Karpas-422 (cell line): ENCODE measurements around the gene KRT72. TPM values are rescaled to one million over a fixed set of nuclear protein-coding genes. Genes with fewer than 3 reads are reported as not detected.

Source experiments
- DNase-seq: peaks from one replicate; pipeline ENCODE4 v3.0.0-alpha.2; 2015
- H2AFZ ChIP-seq: fragments of 200-600 bp; sonication (generic); 2 replicates; pipeline ENCODE4 v1.6.1; 2014; ENCODE audit warnings: antibody characterized with exemption, low read length, mixed read lengths
- H3K27ac ChIP-seq: fragments of 200-600 bp; sonication (generic); 2 replicates; pipeline ENCODE4 v1.5.1; 2014; ENCODE audit warnings: mild to moderate bottlenecking, low read length, moderate library complexity
- H3K27me3 ChIP-seq: fragments of 200-600 bp; sonication (generic); 2 replicates; pipeline ENCODE4 v1.6.1; 2014; ENCODE audit warnings: low read length, mixed read lengths
- H3K36me3 ChIP-seq: fragments of 200-600 bp; sonication (generic); 2 replicates; pipeline ENCODE4 v1.6.1; 2014; ENCODE audit warnings: low read length, mixed read lengths; ENCODE audit not compliant: insufficient read depth
- H3K4me1 ChIP-seq: fragments of 200-600 bp; sonication (generic); 2 replicates; pipeline ENCODE4 v1.6.1; 2014; ENCODE audit warnings: mild to moderate bottlenecking, low read length, mixed read lengths
- H3K4me2 ChIP-seq: fragments of 200-600 bp; sonication (generic); 2 replicates; pipeline ENCODE4 v1.6.1; 2014; ENCODE audit warnings: low read length, low read depth, mild to moderate bottlenecking; ENCODE audit not compliant: poor library complexity, severe bottlenecking
- H3K4me3 ChIP-seq: fragments of 200-600 bp; sonication (generic); 2 replicates; pipeline ENCODE4 v1.5.1; 2014; ENCODE audit warnings: mild to moderate bottlenecking, antibody characterized with exemption, low read length, mixed read lengths
- H3K79me2 ChIP-seq: fragments of 200-600 bp; sonication (generic); 2 replicates; pipeline ENCODE4 v1.6.1; 2014; ENCODE audit warnings: mild to moderate bottlenecking, low read length, mixed read lengths
- H3K9ac ChIP-seq: fragments of 200-600 bp; sonication (generic); 2 replicates; pipeline ENCODE4 v1.6.0; 2014; ENCODE audit warnings: low read length
- H3K9me2 ChIP-seq: fragments of 200-600 bp; sonication (generic), shearing (Covaris generic); replicated peaks from 2 replicates; pipeline ENCODE4 v1.6.0; 2014; ENCODE audit warnings: mild to moderate bottlenecking, low read length, moderate library complexity; ENCODE audit not compliant: insufficient read depth
- H3K9me3 ChIP-seq: fragments of 300-700, 200-600 bp; sonication (generic); 2 replicates; pipeline ENCODE4 v1.6.1; 2014; ENCODE audit warnings: low read length, mixed read lengths
- H4K20me1 ChIP-seq: fragments of 200-600 bp; sonication (generic); 2 replicates; pipeline ENCODE4 v1.6.1; 2014; ENCODE audit warnings: mild to moderate bottlenecking, antibody characterized with exemption, low read length, low read depth; ENCODE audit not compliant: insufficient read depth
- total RNA-seq: library from RNA; depleted of rRNA; stranded (reverse); fragments of >200 nt; shearing (Covaris generic); gene quantifications from 2 replicates; pipeline ENCODE4 v1.2.3, GENCODE V29; 2014; ENCODE audit warnings: low replicate concordance

The KRT72 gene
- total RNA-seq, 1 experiment from 2014 or later = not detected

DNA sequence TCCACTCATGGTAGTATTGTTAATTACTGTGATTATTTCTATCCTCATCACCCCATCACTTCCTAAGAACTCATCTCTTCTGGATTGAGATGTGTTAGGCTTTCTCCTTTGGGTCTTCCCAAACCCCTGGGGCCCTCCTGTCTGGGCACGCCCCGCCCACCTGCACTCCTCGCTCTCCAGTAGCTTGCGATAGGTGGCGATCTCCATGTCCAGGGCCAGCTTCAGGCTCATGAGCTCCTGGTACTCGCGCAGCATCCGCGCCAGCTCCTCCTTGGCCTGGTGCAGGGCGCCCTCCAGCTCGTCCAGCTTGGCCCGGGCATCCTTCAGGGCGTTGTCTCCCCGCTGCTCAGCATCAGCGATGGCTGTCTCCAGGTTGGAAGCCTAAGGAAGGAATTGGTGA lies 55.1 kb downstream of the KRT72 start:
- Histone ChIP-seq H3K4me2 (no peak overlapping the region), H3K9me3 (no peaks in the 10 kb centered on the region), H3K27ac (no peak overlapping the region), H3K79me2 (no peaks in the 10 kb centered on the region), H3K9ac (no peak overlapping the region), H3K4me3 (no peak overlapping the region), H4K20me1 (no peaks in the 10 kb centered on the region), H3K4me1 (no peaks in the 10 kb centered on the region), H3K27me3 (no peaks in the 10 kb centered on the region), H2AFZ (no peak overlapping the region), H3K9me2 (no peaks in the 10 kb centered on the region), H3K36me3 (no peaks in the 10 kb centered on the region)
- no peak for DNase-seq

DNA sequence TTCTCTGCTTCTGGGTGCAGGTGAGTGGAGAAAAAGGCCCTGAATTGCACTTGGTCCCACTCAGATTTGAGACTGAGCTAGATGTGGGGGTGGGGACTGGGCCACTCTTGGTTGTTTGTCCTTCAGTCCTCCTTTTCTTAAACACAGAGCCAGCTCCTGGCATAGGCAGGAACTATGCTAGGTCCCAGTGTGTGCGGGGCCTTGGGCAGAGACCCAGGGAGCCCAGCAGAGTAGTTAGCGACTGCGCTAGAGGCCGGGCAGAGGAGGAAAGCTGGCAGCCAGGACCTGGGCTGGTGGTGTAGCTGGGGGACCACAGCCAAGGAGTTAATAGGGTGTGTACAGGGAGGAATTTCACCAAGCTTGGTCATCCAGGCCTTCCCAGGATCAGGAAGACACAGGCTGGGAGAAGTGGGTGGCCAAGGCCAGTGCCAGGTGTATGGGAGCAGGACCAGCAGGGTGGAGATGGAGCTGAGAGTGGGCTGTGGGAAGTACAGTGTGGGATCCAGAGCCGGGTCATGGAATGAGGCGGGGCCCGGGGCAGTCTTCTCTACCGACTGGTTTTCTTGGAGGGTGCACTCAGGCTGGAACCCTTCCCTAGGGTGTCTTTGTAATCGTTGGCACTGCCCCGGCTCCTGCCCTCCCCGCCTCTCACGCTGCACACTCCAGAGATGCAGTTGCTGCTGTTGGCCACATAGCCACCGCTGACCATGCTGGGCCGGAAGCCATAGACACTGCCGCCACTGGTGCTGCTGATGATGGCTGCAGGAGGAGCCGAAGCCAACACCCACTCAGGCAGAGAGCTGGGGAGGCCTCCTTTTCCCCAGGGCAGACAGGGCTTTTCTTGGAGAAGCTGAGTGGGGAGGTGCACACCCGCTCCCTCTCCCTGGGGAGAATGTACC lies 57.0 kb downstream of the KRT72 start:
- H3K9ac ChIP-seq = no peak overlapping the region
- H3K4me1 ChIP-seq = no peaks in the 10 kb centered on the region
- no peaks in the 10 kb centered on the region for H3K79me2 ChIP-seq
- H3K9me2 ChIP-seq = no peaks in the 10 kb centered on the region
- H3K27ac ChIP-seq = no peak overlapping the region
- H4K20me1 ChIP-seq = no peaks in the 10 kb centered on the region
- no peak overlapping the region for H3K4me2 ChIP-seq
- H3K9me3 ChIP-seq = no peaks in the 10 kb centered on the region
- H3K4me3 ChIP-seq = no peak overlapping the region
- no peak overlapping the region for H2AFZ ChIP-seq
- no peaks in the 10 kb centered on the region for H3K36me3 ChIP-seq
- H3K27me3 ChIP-seq = no peaks in the 10 kb centered on the region
- no peak for DNase-seq

- Histone ChIP-seq H3K9ac (no peak overlapping the region), H3K4me1 (no peaks in the 10 kb centered on the region), H2AFZ (no peak overlapping the region), H3K9me2 (no peaks in the 10 kb centered on the region), H4K20me1 (no peaks in the 10 kb centered on the region), H3K27ac (no peak overlapping the region), H3K79me2 (no peaks in the 10 kb centered on the region), H3K4me3 (no peak overlapping the region), H3K36me3 (no peaks in the 10 kb centered on the region), H3K9me3 (no peaks in the 10 kb centered on the region), H3K4me2 (no peak overlapping the region), H3K27me3 (no peaks in the 10 kb centered on the region)
- DNase-seq = no peak
Observed at GRCh38 chr12:52542785-52543318, 58.4 kb downstream of the KRT72 start.

GRCh38 chr12:52542157-52542556 lies 59.1 kb downstream of the KRT72 start:
- no peak overlapping the region for H3K9ac ChIP-seq
- H3K9me3 ChIP-seq = no peaks in the 10 kb centered on the region
- H3K4me3 ChIP-seq = no peak overlapping the region
- no peak overlapping the region for H2AFZ ChIP-seq
- H3K9me2 ChIP-seq = no peaks in the 10 kb centered on the region
- no peaks in the 10 kb centered on the region for H3K36me3 ChIP-seq
- no peaks in the 10 kb centered on the region for H3K27me3 ChIP-seq
- no peaks in the 10 kb centered on the region for H3K79me2 ChIP-seq
- no peak for DNase-seq
- H3K27ac ChIP-seq = no peak overlapping the region
- no peak overlapping the region for H3K4me2 ChIP-seq
- H4K20me1 ChIP-seq = no peaks in the 10 kb centered on the region
- H3K4me1 ChIP-seq = no peaks in the 10 kb centered on the region

DNA sequence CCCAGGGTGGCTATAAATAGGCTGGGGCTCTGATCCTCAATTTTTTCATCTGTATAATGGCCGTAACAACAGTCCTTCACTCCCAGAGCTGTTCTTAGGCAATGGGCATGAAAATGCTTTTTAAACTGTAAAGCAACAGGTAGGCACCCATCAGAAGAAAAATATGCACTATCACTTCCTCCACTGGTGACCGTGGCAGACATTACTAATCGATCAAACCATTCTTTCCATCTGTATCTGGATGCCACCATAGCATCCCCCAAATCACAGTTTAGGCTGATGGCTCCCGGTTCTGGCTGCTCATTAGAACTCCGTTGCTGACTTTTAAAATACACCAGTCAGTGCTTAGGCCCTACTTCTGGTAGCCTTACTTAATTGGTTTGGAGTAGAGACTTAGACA lies 59.6 kb downstream of the KRT72 start:
- H3K4me3 ChIP-seq = no peak overlapping the region
- H4K20me1 ChIP-seq = no peaks in the 10 kb centered on the region
- no peaks in the 10 kb centered on the region for H3K79me2 ChIP-seq
- no peak overlapping the region for H3K27ac ChIP-seq
- no peak overlapping the region for H3K4me2 ChIP-seq
- H2AFZ ChIP-seq = no peak overlapping the region
- H3K9me2 ChIP-seq = no peaks in the 10 kb centered on the region
- H3K27me3 ChIP-seq = no peaks in the 10 kb centered on the region
- no peak overlapping the region for H3K9ac ChIP-seq
- no peaks in the 10 kb centered on the region for H3K36me3 ChIP-seq
- no peaks in the 10 kb centered on the region for H3K4me1 ChIP-seq
- DNase-seq = no peak
- no peaks in the 10 kb centered on the region for H3K9me3 ChIP-seq

GRCh38 chr12:52540531-52540930 lies 60.7 kb downstream of the KRT72 start:
- Histone ChIP-seq H3K79me2 (no peaks in the 10 kb centered on the region), H3K9me3 (no peaks in the 10 kb centered on the region), H3K27me3 (no peaks in the 10 kb centered on the region), H3K27ac (no peak overlapping the region), H3K4me3 (no peak overlapping the region), H3K4me1 (no peaks in the 10 kb centered on the region), H3K4me2 (no peak overlapping the region), H4K20me1 (no peaks in the 10 kb centered on the region), H3K36me3 (no peaks in the 10 kb centered on the region), H3K9me2 (no peaks in the 10 kb centered on the region), H3K9ac (no peak overlapping the region), H2AFZ (no peak overlapping the region)
- no peak for DNase-seq

GRCh38 chr12:52539821-52540173 lies 61.5 kb downstream of the KRT72 start:
- Histone ChIP-seq H3K9ac (no peak overlapping the region), H3K9me2 (no peaks in the 10 kb centered on the region), H3K4me2 (no peak overlapping the region), H3K27ac (no peak overlapping the region), H3K36me3 (no peaks in the 10 kb centered on the region), H3K79me2 (no peaks in the 10 kb centered on the region), H3K9me3 (no peaks in the 10 kb centered on the region), H3K4me3 (no peak overlapping the region), H3K27me3 (no peaks in the 10 kb centered on the region), H4K20me1 (no peaks in the 10 kb centered on the region), H3K4me1 (no peaks in the 10 kb centered on the region; the same call in 1 of the 2 replicates), H2AFZ (no peak overlapping the region)
- DNase-seq = no peak

- DNase-seq = no peak
- H4K20me1 ChIP-seq = no peaks in the 10 kb centered on the region
- H3K4me3 ChIP-seq = no peak overlapping the region
- no peaks in the 10 kb centered on the region for H3K9me2 ChIP-seq
- no peaks in the 10 kb centered on the region for H3K79me2 ChIP-seq
- H3K36me3 ChIP-seq = no peaks in the 10 kb centered on the region
- H2AFZ ChIP-seq = no peak overlapping the region
- H3K27ac ChIP-seq = no peak overlapping the region
- H3K9me3 ChIP-seq = no peaks in the 10 kb centered on the region
- H3K27me3 ChIP-seq = no peaks in the 10 kb centered on the region
- H3K4me2 ChIP-seq = no peak overlapping the region
- H3K9ac ChIP-seq = no peak overlapping the region
- H3K4me1 ChIP-seq = peaks cover 5% of the 10 kb centered on the region
Observed at GRCh38 chr12:52539083-52539820, 62.0 kb downstream of the KRT72 start.
